Nephron (organoid): ENCODE results near the gene STRAP.

ENCODE experiments used
- H3K27ac Mint-ChIP-seq, 3 experiments: 2 replicates each; pipeline ENCODE4 v1.8.0; 2020; ENCODE audit warnings: mixed read lengths in 3 of 3, mild to moderate bottlenecking in 2 of 3, moderate library complexity in 1 of 3
- H3K27me3 Mint-ChIP-seq: 2 replicates; pipeline ENCODE4 v1.8.0; 2021; ENCODE audit warnings: low read depth, mild to moderate bottlenecking, moderate library complexity, mixed read lengths
- H3K36me3 Mint-ChIP-seq: 2 replicates; pipeline ENCODE4 v1.8.0; 2020; ENCODE audit warnings: low read depth, mixed read lengths
- H3K4me1 Mint-ChIP-seq: 2 replicates; pipeline ENCODE4 v1.8.0; 2020; ENCODE audit warnings: mixed read lengths
- H3K4me3 Mint-ChIP-seq, 3 experiments: 2 replicates each; pipeline ENCODE4 v1.8.0; 2020; ENCODE audit warnings: mild to moderate bottlenecking in 3 of 3, mixed read lengths in 3 of 3, moderate library complexity in 2 of 3
- H3K9me3 Mint-ChIP-seq: 2 replicates; pipeline ENCODE4 v1.8.0; 2020; ENCODE audit warnings: mixed read lengths
- TF ChIP-seq, protein P1 (sequence below), 3 experiments: fragments of 200-600 bp; sonication (generic); IDR thresholded peaks; one replicate each; pipeline ENCODE4 v1.5.0; 2021; ENCODE audit warnings: antibody characterized with exemption in 3 of 3; ENCODE audit not compliant: unreplicated experiment in 3 of 3

Gene STRAP

GRCh38 chr12:15887043-15887817 lies 5.0 kb downstream of the STRAP start:
- Mint-ChIP-seq H3K4me1 (peaks cover 34% of the 10 kb centered on the region), H3K9me3 (no peaks in the 10 kb centered on the region), H3K36me3 (peaks cover 54% of the 10 kb centered on the region), H3K27me3 (no peaks in the 10 kb centered on the region), H3K27ac (peak overlapping the region in 2 of 3 experiments; percentile 2 to 29), H3K4me3 (no peak overlapping the region)
- TF ChIP-seq, protein P1, sequence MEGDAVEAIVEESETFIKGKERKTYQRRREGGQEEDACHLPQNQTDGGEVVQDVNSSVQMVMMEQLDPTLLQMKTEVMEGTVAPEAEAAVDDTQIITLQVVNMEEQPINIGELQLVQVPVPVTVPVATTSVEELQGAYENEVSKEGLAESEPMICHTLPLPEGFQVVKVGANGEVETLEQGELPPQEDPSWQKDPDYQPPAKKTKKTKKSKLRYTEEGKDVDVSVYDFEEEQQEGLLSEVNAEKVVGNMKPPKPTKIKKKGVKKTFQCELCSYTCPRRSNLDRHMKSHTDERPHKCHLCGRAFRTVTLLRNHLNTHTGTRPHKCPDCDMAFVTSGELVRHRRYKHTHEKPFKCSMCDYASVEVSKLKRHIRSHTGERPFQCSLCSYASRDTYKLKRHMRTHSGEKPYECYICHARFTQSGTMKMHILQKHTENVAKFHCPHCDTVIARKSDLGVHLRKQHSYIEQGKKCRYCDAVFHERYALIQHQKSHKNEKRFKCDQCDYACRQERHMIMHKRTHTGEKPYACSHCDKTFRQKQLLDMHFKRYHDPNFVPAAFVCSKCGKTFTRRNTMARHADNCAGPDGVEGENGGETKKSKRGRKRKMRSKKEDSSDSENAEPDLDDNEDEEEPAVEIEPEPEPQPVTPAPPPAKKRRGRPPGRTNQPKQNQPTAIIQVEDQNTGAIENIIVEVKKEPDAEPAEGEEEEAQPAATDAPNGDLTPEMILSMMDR (IDR thresholded peaks at IDR 0.05; ENCODE audit: unreplicated experiment in 3 of 3) = no peak

DNA sequence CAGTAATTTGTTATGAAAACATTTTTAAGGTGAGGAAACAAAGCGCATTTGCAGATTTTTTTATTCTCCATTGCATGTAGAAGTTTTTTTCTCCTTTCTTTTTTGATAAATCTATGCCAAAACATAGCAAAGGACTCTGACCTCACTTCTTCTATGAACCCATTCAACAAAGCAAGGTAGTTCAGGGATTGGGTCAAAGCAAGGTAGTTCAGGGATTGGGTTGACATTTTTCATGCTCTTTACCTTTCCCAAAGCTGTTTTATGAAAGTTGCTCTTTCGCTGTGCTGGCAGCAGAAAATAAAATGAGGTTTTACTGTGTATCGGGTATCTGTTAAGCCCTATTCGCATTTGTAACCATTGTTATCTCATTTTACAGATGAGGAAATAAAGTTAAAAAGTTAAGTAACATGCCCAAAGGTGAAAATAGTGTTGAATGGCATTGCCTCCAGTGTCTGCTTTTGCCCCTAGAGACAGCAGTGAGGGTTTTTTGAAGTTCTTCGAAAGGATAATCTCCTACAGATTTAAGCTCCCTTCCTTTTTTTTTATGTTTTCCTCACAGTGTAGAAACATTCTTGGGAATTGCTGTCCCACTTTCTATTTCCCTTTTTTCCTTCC lies 10.6 kb downstream of the STRAP start:
- Mint-ChIP-seq H3K4me3 (no peak overlapping the region), H3K4me1 (peaks cover 6% of the 10 kb centered on the region), H3K27me3 (no peaks in the 10 kb centered on the region), H3K36me3 (peaks cover 32% of the 10 kb centered on the region), H3K9me3 (no peaks in the 10 kb centered on the region), H3K27ac (no peak overlapping the region)
- TF ChIP-seq, protein P1 (IDR thresholded peaks at IDR 0.05; ENCODE audit: unreplicated experiment in 3 of 3) = no peak

GRCh38 chr12:15893260-15893659 lies 11.1 kb downstream of the STRAP start:
- Mint-ChIP-seq H3K27me3 (no peaks in the 10 kb centered on the region), H3K27ac (no peak overlapping the region), H3K9me3 (no peaks in the 10 kb centered on the region), H3K36me3 (peaks cover 36% of the 10 kb centered on the region), H3K4me1 (peaks cover 1% of the 10 kb centered on the region), H3K4me3 (no peak overlapping the region)
- TF ChIP-seq, protein P1 (IDR thresholded peaks at IDR 0.05; ENCODE audit: unreplicated experiment in 3 of 3) = no peak

DNA sequence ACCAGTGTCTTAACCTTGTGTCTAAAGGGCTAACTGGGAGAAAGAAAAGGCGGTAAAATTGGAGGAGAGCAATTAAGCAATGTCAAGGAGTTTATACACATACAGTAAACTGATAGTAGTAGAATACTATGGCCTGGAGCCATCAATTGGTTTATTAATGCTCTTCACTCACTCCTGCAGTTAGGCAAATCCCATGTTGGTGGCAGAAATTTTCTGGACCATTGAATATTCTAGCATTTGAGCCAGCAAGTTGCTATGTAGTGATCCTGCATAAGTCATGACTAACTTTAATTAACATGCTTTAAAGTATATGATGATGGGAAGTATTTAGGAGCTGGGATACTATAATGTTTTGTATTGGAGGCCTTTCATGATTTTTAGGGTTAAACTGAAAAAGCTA lies 14.7 kb downstream of the STRAP start:
- peaks cover 41% of the 10 kb centered on the region for H3K36me3 Mint-ChIP-seq
- H3K9me3 Mint-ChIP-seq = no peaks in the 10 kb centered on the region
- H3K4me1 Mint-ChIP-seq = no peaks in the 10 kb centered on the region
- TF ChIP-seq, protein P1 (IDR thresholded peaks at IDR 0.05; ENCODE audit: unreplicated experiment in 3 of 3) = no peak
- no peak overlapping the region for H3K27ac Mint-ChIP-seq
- no peak overlapping the region for H3K4me3 Mint-ChIP-seq
- no peaks in the 10 kb centered on the region for H3K27me3 Mint-ChIP-seq

DNA sequence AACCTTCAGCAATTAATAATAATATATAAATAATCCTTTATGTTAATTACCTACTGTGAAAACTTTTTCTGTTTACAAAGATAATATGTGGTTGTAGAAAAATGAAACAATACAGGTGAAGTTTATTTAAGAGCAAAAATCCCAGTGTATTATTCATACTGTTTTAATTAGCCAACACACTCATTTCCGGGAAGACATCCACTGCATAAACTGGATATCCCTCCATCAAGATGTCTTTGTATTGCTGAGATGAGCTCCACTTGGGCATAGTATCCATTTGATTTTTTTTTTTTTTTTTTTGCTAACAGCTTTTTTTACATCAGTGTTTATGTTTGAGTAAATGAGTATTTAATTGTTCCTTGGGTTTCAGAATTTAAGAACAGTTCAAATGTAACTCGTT lies 15.2 kb downstream of the STRAP start:
- no peak overlapping the region for H3K27ac Mint-ChIP-seq
- H3K9me3 Mint-ChIP-seq = no peaks in the 10 kb centered on the region
- peaks cover 47% of the 10 kb centered on the region for H3K36me3 Mint-ChIP-seq
- no peaks in the 10 kb centered on the region for H3K27me3 Mint-ChIP-seq
- TF ChIP-seq, protein P1 (IDR thresholded peaks at IDR 0.05; ENCODE audit: unreplicated experiment in 3 of 3) = no peak
- H3K4me3 Mint-ChIP-seq = no peak overlapping the region
- no peaks in the 10 kb centered on the region for H3K4me1 Mint-ChIP-seq
